HG02870 (cell line): ENCODE measurements around the gene RBBP4.

Experiments used
- ATAC-seq: cut with Tn5 transposase; IDR thresholded peaks from one replicate; pipeline ENCODE4 v1.9.1; 2021; ENCODE audit warnings: mild to moderate bottlenecking, moderate library complexity; ENCODE audit not compliant: unreplicated experiment

The RBBP4 gene

DNA sequence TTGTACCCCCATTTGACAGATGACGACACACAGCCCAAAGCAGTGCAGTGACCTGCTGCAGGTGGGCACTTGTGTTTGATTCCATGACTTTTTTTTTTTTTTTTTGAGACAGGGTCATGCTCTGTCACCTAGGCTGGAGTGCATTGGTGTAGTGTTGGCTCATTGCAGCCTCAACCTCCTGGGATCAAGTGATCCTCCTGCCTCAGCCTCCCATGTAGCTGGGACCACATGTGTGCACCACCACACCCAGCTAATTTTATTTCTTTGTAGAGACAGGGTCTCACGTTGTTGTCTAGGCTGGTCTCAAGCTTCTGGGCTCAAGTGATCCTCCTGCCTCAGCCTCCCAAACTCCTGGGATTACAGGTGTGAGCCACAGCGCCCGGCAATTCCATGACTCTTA, 66.5 kb downstream of the RBBP4 start:
- no peak for ATAC-seq

DNA sequence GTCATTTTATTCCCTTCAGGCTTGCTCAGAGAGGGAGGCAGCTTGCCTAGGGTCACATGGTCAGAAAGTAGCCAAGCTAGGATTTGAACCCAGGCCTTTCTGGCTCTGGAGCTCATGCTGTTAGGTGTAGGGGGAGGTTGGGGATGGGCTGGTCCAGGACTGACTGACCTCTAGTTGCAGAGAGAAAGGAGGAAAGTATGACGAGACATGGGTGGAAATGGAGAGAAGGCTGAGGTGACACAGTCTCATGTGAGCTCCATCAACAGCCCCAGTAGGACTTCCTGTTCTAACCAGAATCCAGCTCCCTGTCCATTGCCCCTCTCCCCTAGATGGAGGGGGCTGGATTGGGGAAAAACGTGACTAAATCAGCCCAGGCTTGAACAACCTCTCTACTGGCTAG, 67.0 kb downstream of the RBBP4 start:
- ATAC-seq = no peak

DNA sequence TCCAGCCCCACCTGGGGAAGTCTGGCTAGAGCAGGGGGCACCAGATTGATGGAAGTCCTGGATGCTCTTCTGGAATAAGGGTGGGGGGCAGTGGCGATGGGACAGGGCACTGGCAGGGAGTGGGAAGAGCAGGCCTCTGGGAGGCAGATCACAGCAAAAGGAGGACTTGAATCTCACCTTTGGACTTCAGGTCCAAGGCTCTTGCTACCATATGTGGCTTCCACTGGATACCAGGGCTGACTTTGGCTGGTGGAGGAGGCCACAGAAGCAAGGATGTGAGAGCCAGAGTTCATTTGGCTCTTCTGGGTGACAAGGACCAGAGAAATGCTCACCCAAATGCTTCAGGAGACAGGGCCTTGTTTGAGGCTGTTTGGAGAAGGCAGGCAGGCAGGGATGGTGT, 67.5 kb downstream of the RBBP4 start:
- ATAC-seq = no peak

DNA sequence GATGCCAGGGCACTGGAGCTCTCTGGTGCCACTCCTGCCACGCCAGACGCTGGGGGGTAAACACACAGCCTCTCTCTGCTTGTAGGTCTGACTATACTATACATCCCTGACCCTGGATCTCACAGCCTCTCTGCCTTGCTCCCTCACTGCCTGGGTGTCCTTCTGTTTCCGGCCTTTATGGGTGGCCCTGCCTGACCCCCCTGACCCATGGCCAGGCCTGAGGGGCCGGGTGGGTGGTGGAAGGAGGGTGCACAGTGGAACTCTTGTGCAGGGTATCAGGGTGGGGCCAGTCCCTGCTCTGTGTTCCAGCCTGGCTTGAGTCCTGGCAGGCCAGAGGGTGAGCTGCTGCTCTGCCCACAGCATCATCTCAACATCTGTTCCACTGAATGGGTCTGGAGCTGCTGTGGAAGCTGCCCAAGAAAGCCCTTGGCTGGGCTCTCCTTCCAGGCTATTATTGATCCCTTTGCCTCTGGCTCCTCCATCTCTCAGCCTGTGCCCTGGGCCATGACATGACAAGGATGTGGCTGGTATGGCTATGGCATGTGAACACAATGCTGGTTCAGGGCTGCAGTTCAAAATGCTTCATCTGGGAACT, 68.8 kb downstream of the RBBP4 start:
- ATAC-seq = no peak

DNA sequence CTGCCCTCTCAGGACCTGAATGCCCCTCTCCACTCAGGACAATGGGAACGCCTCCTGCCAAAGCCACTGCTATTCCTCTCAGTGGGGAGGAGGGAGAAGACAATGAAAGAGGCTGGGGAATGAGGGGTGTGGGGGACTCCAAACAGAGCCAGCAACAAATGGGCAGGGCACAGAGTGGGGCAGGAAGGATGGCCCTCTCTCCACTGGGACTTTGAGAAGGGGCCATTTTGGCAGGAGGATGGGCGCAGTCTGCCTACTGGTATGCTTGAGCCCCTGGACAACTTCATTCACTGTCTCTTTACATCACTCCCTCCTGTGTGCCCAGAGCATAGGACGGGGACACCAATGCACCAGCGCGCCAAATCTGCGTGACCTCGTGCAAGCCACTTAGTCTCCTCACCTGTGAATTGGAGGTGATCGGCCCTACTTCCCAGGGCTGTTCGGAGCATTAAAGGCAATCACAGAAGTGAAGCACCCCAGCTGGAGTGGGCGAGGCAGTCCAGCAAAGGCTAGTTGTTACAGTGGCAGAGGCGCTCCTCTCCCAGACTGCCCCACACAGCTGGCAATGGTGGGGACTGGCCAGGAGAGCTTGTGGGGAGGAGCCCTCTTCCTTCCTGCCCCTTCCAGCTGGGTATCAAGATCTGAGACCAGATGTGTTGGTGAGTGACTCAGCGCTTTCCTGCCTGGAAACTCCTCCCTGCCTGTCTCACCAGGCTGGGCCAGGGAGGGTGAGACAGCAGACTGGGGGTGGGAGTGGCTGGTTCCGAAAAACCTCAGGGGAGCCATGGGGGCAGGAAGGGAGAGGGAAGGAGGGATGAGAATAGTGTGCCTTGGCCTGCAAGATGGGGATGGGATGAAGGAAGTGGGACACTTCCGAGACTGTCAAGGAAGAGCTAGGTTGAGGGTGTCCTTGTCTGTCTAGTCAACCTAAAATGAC, 73.9 kb downstream of the RBBP4 start:
- ATAC-seq = no peak

DNA sequence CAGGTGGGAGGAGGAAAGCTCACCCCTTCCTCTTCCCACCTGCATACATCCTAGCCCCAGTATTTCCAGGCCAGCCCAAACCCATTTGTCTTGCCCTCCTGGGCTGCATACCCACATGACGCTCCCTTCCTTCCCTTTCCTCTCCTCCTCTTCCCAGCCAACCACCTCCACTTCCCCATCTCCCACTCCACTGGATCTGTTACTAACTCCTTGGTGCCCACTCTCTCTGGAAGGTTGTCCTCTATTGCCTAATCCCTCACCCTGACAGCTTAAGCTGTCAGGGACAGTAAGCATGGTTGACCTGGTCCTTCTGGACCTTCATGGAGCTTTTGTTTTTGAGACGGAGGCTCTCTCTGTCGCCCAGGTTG, 74.6 kb downstream of the RBBP4 start:
- no peak for ATAC-seq

DNA sequence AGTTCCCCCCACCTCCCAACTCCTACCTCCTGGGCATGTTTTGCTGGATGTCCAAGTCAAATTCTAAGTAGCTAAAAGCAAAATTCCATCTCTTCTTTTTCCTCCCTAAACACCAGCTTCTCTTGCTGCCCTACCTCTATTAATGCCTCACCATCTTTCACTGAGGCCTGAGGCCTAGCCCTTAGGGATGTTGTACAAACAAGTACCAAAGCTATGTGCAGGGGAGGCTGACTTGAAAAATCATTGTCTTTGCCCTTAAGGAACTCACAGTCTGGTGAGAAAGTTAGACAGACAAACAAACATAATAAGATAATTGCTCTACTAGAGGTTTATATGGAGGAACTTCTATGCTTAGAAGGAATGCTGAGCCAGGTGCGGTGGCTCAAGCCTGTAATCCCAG, 76.9 kb downstream of the RBBP4 start:
- ATAC-seq = no peak

DNA sequence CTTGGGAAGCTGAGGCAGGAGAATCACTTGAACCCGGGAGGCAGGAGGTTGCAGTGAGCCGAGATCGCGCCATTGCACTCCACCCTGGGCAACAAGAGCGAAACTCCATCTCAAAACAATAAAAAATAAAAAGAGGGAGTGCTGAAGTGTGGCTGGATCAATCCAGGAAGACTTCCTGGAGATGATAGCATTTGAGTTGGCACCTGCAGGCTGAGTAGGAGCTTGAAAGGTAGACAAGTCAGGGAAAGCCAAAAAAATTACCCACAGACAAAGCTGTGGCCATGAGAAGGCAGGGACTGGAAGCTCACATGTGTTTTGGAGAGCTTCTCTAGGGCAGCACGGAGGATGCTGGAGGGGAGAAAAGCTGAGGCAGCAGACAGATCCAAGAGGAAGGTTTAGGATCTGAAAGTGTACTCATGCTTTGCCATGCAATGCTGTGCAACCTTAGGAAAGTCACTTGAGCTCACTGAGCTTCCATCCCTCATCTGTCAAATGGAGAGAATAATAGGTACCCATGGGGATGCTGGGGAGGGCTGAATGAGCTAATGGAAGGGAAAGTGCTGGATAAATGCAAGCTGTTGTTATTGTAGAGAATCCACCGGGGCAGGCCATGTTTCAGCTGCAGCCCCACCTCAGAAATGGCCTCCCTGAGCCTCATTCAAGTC, 77.5 kb downstream of the RBBP4 start:
- ATAC-seq = no peak

DNA sequence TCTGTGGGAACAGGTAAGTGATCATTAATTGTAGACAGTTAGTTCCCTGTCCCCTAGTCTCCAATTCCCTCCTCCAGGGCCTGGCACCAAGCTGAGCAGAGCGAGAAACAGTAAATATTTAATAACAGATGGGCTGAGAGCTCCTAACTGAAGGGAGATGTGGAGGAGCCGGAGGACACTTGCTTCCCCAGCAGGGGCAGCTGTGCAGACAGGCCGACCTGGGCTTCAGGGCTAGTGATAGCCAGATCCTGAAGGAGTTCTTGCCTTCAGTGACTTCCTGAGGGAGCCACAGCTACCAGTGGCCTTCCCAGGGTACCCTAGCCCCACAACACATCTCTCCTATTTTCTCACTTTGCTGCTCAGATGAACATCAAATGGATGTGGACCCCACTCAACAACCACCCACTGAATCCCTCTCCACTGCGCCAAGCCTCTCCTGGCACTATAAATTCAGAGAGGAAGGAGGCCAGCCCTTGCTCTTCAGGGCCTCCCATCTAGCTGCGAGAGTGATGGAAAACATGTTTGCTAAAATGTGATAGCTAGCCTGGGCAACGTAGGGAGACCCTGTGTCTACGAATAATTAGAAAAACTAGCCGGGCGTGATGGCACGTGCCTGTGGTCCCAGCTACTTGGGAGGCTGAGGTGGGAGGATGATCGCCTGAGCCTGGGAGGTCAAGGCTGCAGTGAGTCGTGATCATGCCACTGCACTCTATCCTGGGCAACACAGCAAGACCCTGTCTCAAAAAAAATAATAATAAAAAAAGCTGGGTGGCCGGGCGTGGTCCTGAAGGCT, 78.4 kb downstream of the RBBP4 start:
- no peak for ATAC-seq

DNA sequence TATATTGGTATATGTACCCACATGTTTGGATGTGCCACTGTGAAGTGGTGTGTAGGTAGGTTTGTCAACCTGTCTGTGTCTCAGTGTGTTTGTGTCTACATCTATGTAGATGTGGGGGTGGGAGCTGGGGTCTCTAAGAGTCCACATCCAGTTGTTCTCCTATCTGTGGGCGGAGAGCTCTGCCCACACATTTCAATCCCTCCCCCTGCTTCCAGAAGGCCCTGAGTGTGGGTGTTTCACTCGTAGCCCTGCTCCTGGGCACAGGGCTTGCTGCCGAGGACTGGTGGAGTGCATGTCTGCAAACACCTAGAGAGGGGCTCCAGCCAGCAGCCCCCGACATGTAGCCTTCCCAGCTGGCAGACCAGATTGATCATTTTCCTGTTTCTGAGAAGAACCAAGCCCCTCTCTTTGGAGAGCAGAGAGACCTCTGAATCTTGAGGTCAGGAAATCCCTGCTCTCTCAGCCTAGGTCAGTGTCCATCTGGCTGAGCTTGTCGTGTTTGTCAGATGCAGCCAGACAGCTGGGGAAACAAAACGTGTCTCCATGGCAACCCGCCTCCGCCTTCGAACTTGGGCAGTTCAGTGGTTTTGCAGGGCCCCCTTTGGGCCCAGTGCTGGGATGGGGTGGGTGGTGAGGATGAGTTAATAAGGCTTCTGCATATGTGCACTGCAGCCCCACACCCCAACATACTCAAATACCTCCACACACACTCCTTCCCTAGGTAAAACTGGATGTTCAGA, 82.7 kb downstream of the RBBP4 start:
- no peak for ATAC-seq
